GM23338 (cell line): ENCODE data around the gene BSND. TPM values are rescaled to one million over a fixed set of nuclear protein-coding genes. Genes with fewer than 3 reads are reported as not detected.
A peak's percentile ranks its signal among the peaks of the same experiment; 100 is the strongest.

Experiments
- ATAC-seq: fragments of 200-7000 bp; cut with Tn5 transposase; 3 replicates; pipeline ENCODE4 v1.9.1; 2020
- DNase-seq: peaks from one replicate; pipeline ENCODE4 v3.0.0-alpha.2; 2015; ENCODE audit warnings: low spot score
- H2AFZ ChIP-seq: fragments of 200-600 bp; sonication (generic); 2 replicates; pipeline ENCODE4 v1.8.0; 2016; ENCODE audit warnings: antibody characterized with exemption, mild to moderate bottlenecking, moderate library complexity
- H3F3A ChIP-seq: fragments of 200-600 bp; sonication (generic); replicated peaks from 2 replicates; pipeline ENCODE4 v1.8.0; 2017; ENCODE audit warnings: antibody characterized with exemption, mixed run types, low read depth
- H3K27ac ChIP-seq: fragments of 200-600 bp; sonication (generic); 2 replicates; pipeline ENCODE4 v1.6.1; 2016; ENCODE audit warnings: low read depth
- H3K27me3 ChIP-seq: fragments of 200-600 bp; sonication (generic); 2 replicates; pipeline ENCODE4 v1.8.0; 2016; ENCODE audit warnings: mild to moderate bottlenecking, mixed run types, moderate library complexity; ENCODE audit not compliant: insufficient read depth
- H3K36me3 ChIP-seq: fragments of 200-600 bp; sonication (generic); 2 replicates; pipeline ENCODE4 v1.8.0; 2016; ENCODE audit warnings: mild to moderate bottlenecking; ENCODE audit not compliant: insufficient read depth
- H3K4me1 ChIP-seq: fragments of 200-600 bp; sonication (generic); 2 replicates; pipeline ENCODE4 v1.8.0; 2016; ENCODE audit warnings: mild to moderate bottlenecking, moderate library complexity; ENCODE audit not compliant: insufficient read depth
- H3K4me2 ChIP-seq: fragments of 200-600 bp; sonication (generic); 2 replicates; pipeline ENCODE4 v1.7.1; 2017; ENCODE audit warnings: mixed run types
- H3K4me3 ChIP-seq: fragments of 200-600 bp; sonication (generic); 2 replicates; pipeline ENCODE4 v1.6.1; 2016; ENCODE audit warnings: mixed run types
- H3K79me2 ChIP-seq: fragments of 200-600 bp; sonication (generic); replicated peaks from 2 replicates; pipeline ENCODE4 v1.8.0; 2017; ENCODE audit warnings: mild to moderate bottlenecking; ENCODE audit not compliant: insufficient read depth
- H3K9me2 ChIP-seq: fragments of 200-600 bp; sonication (generic); 2 replicates; pipeline ENCODE4 v1.8.0; 2017; ENCODE audit not compliant: insufficient read depth
- H4K20me1 ChIP-seq: fragments of 200-600 bp; sonication (generic); replicated peaks from 2 replicates; pipeline ENCODE4 v1.8.0; 2017; ENCODE audit warnings: mild to moderate bottlenecking; ENCODE audit not compliant: insufficient read depth
- H3K27ac Mint-ChIP-seq: 2 replicates; pipeline ENCODE4 v1.8.0; 2020; ENCODE audit warnings: inconsistent platforms, mild to moderate bottlenecking, moderate library complexity, mixed read lengths
- H3K27me3 Mint-ChIP-seq: 3 replicates; pipeline ENCODE4 v1.8.0; 2022; ENCODE audit warnings: low read depth, mild to moderate bottlenecking, moderate library complexity, mixed read lengths, inconsistent platforms; ENCODE audit not compliant: insufficient read depth, poor library complexity
- H3K36me3 Mint-ChIP-seq: 3 replicates; pipeline ENCODE4 v1.8.0; 2021; ENCODE audit warnings: low read depth, mild to moderate bottlenecking, inconsistent platforms, moderate library complexity, mixed read lengths
- H3K4me1 Mint-ChIP-seq: 3 replicates; pipeline ENCODE4 v1.8.0; 2020; ENCODE audit warnings: mild to moderate bottlenecking, inconsistent platforms, mixed read lengths
- H3K4me3 Mint-ChIP-seq: 3 replicates; pipeline ENCODE4 v1.8.0; 2021; ENCODE audit warnings: moderate library complexity, mild to moderate bottlenecking, inconsistent platforms, mixed read lengths
- H3K9me3 Mint-ChIP-seq: 3 replicates; pipeline ENCODE4 v1.8.0; 2020; ENCODE audit warnings: moderate library complexity, mild to moderate bottlenecking, inconsistent platforms, mixed read lengths
- CREB1 ChIP-seq: fragments of 250-450 bp; sonication (Bioruptor Pico); IDR thresholded peaks from 2 replicates; pipeline ENCODE4 v1.5.0; 2020; ENCODE audit warnings: low read depth, mild to moderate bottlenecking, moderate library complexity
- EZH2phosphoT487 ChIP-seq: fragments of 200-600 bp; sonication (generic); IDR thresholded peaks from one replicate; pipeline ENCODE4 v1.8.1; 2018; ENCODE audit warnings: antibody characterized with exemption; ENCODE audit not compliant: unreplicated experiment
- JUNB ChIP-seq: IDR thresholded peaks from one replicate; pipeline ENCODE4 v1.6.1; 2016; ENCODE audit warnings: antibody characterized with exemption; ENCODE audit not compliant: unreplicated experiment
- ZNF331 ChIP-seq: fragments of 250-450 bp; sonication (Bioruptor Pico); IDR thresholded peaks from 2 replicates; pipeline ENCODE4 v1.5.0; 2020; ENCODE audit warnings: low read depth, mild to moderate bottlenecking, moderate library complexity
- polyA plus RNA-seq: library from polyadenylated mRNA; unstranded; fragments of >200 nt; fragmentation: Nextera tagmentation; extraction: Ambion mirVana; gene quantifications from 2 replicates; pipeline ENCODE4 v1.2.1, GENCODE V29; 2016
- total RNA-seq: library from RNA; depleted of rRNA; stranded (reverse); fragments of >200 nt; shearing (Covaris generic); gene quantifications from 2 replicates; pipeline ENCODE4 v1.2.3, GENCODE V29; 2014
- TF ChIP-seq, protein P1 (sequence below), 2 experiments: fragments of 200-600 bp in 1 of 2; sonication (generic) in 1 of 2; conservative IDR thresholded peaks; 2 replicates each; pipeline versions ENCODE4 v1.5.1 to v1.6.1; 2016 to 2017; ENCODE audit warnings: antibody characterized with exemption in 2 of 2, low read depth in 2 of 2, mild to moderate bottlenecking in 2 of 2, moderate library complexity in 1 of 2
- TF ChIP-seq, protein P2 (sequence below): IDR thresholded peaks from 2 replicates; pipeline ENCODE4 v1.6.1; 2016; ENCODE audit warnings: antibody characterized with exemption

BSND gene
- total and polyA plus RNA-seq, 2 experiments from 2014 or later = 0.55 to 1.4 TPM

DNA sequence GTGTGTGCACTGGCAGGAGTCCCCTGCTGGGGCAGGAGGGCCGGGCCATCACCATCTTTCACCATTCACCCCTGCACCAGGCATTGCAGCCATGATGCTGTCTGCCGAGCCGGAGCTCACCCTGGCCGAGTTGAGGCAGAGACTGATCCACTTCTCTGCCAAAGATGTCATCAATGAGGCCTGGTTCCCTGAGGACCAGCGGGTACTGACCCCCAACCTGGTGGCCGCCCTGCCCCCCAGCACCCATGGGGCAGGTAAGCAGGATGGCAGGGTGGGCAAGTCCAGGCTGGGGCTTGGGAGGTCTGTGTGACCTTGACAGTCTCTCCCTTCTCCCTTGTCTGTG lies 59.2 kb downstream of the BSND start:
- peaks cover 10% of the 10 kb centered on the region for H4K20me1 ChIP-seq
- no peaks in the 10 kb centered on the region for H3K9me2 ChIP-seq
- no peak overlapping the region for H2AFZ ChIP-seq
- Mint-ChIP-seq H3K27ac (no peak overlapping the region), H3K4me1 (no peaks in the 10 kb centered on the region), H3K27me3 (peaks cover 11% of the 10 kb centered on the region), H3K4me3 (no peak overlapping the region), H3K36me3 (peaks cover 39% of the 10 kb centered on the region), H3K9me3 (no peaks in the 10 kb centered on the region)
- TF ChIP-seq EZH2phosphoT487 = no peak
- TF ChIP-seq, protein P1, sequence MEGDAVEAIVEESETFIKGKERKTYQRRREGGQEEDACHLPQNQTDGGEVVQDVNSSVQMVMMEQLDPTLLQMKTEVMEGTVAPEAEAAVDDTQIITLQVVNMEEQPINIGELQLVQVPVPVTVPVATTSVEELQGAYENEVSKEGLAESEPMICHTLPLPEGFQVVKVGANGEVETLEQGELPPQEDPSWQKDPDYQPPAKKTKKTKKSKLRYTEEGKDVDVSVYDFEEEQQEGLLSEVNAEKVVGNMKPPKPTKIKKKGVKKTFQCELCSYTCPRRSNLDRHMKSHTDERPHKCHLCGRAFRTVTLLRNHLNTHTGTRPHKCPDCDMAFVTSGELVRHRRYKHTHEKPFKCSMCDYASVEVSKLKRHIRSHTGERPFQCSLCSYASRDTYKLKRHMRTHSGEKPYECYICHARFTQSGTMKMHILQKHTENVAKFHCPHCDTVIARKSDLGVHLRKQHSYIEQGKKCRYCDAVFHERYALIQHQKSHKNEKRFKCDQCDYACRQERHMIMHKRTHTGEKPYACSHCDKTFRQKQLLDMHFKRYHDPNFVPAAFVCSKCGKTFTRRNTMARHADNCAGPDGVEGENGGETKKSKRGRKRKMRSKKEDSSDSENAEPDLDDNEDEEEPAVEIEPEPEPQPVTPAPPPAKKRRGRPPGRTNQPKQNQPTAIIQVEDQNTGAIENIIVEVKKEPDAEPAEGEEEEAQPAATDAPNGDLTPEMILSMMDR (conservative IDR thresholded peaks at IDR 0.05; ENCODE audit: low read depth in 2 of 2) = no peak
- no peaks in the 10 kb centered on the region for H3K4me1 ChIP-seq
- no peak for DNase-seq
- no peak for ATAC-seq
- peaks cover 67% of the 10 kb centered on the region for H3K36me3 ChIP-seq
- no peak overlapping the region for H3K27ac ChIP-seq
- peaks cover 31% of the 10 kb centered on the region for H3F3A ChIP-seq
- no peak overlapping the region for H3K4me3 ChIP-seq
- H3K4me2 ChIP-seq = no peak overlapping the region
- H3K79me2 ChIP-seq = peaks cover 3% of the 10 kb centered on the region; the same call in 1 of the 2 replicates
- H3K27me3 ChIP-seq = no peaks in the 10 kb centered on the region

DNA sequence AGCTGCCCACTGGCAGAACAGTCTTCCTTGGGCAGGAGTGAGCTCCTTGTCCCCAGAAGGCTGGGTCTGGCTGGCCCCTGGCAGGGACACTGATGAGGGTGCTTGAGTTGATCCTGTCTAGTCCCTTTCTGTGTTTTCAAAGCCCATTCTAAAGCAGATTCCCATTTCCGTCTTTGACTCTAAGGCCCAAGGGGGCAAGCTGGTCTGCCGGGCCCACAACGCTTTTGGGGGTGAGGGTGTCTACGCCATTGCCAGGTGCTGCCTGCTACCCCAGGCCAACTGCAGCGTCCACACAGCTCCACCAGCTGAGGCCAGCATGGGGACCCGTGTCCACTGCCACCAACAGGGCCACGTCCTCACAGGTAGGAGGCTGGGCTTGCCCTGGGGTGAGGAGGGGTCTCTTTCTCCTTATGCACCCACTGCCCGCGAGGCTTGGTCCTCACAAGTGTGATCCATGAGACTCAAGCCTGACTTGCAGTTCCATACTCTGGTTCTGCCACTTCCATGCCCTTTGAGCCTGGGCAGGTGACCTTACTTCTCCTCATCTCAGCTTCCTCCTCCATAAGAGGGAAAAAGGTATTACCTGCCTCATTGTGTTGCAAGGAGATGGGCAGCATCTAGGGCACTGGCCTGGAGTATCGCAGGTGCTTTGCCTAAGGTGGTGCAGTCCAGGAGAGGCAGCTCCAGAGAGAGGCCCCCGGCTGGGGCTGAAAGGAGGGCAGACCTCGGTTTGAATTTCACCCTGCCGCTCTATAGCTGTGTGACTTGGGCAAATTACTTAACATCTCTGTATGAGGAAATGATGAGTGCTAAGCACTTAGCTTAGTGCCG lies 60.8 kb downstream of the BSND start:
- Mint-ChIP-seq H3K4me3 (no peak overlapping the region), H3K27ac (peak overlapping the region; percentile 52; the same call in 1 of the 2 replicates), H3K9me3 (no peaks in the 10 kb centered on the region), H3K27me3 (peaks cover 9% of the 10 kb centered on the region), H3K36me3 (peaks cover 37% of the 10 kb centered on the region), H3K4me1 (no peaks in the 10 kb centered on the region)
- Histone ChIP-seq H3K79me2 (peaks cover 1% of the 10 kb centered on the region; the same call in 1 of the 2 replicates), H3F3A (peaks cover 33% of the 10 kb centered on the region), H3K4me2 (no peak overlapping the region), H3K4me3 (no peak overlapping the region), H3K36me3 (peaks cover 63% of the 10 kb centered on the region), H3K4me1 (no peaks in the 10 kb centered on the region), H2AFZ (no peak overlapping the region), H3K27ac (peak overlapping the region; percentile 59), H3K27me3 (no peaks in the 10 kb centered on the region), H3K9me2 (no peaks in the 10 kb centered on the region), H4K20me1 (peaks cover 10% of the 10 kb centered on the region)
- TF ChIP-seq CREB1 (no peak), JUNB (no peak), ZNF331 (CRISPR knock-in tag) (no peak)
- TF ChIP-seq, protein P1 (conservative IDR thresholded peaks at IDR 0.05; ENCODE audit: low read depth in 2 of 2) = no peak
- TF ChIP-seq, protein P2, sequence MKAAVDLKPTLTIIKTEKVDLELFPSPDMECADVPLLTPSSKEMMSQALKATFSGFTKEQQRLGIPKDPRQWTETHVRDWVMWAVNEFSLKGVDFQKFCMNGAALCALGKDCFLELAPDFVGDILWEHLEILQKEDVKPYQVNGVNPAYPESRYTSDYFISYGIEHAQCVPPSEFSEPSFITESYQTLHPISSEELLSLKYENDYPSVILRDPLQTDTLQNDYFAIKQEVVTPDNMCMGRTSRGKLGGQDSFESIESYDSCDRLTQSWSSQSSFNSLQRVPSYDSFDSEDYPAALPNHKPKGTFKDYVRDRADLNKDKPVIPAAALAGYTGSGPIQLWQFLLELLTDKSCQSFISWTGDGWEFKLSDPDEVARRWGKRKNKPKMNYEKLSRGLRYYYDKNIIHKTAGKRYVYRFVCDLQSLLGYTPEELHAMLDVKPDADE = no peak
- no peak for ATAC-seq
- DNase-seq = no peak
